GM19351 (cell line): Measurements from ENCODE around the gene TMEM106B.

Experiments
- ATAC-seq: cut with Tn5 transposase; IDR thresholded peaks from one replicate; pipeline ENCODE4 v1.9.1; 2021; ENCODE audit warnings: mild to moderate bottlenecking, moderate library complexity; ENCODE audit not compliant: unreplicated experiment

Gene TMEM106B

DNA sequence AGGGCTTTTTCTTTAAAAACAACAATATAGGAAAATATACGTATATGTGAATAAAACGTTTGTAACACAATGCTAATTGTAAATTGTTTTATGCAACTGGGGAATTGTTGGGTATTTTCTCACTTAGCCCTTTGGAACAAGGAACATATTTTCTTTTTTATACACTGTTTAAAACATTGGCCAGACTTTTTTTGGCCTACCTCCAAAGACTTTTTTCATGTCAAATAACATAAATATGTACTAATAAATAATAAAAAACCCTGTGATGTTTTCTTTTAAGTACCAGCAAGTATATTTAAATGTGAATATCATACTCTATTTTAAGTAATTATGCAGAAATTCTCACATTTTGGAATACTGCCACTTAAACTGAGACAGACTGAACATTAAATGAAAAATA, 15.7 kb downstream of the TMEM106B start:
- no peak for ATAC-seq

DNA sequence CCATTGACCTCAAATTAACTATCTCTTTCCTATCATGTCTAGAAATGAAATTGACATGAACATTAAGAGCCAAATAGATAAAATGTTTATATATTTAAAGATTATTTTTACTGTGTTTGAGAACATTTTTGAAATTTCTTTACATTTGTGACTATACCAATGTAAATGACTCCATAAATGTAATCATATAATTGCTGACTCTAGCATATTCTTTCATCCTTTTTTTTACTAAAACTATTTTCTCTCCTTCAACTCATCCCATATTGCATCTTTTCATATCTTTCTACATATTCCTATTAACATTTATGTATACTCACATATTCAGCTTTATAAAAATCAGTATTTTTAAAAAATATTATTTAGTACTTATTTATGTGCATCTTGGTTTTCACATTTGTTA, 16.9 kb downstream of the TMEM106B start:
- no peak for ATAC-seq

DNA sequence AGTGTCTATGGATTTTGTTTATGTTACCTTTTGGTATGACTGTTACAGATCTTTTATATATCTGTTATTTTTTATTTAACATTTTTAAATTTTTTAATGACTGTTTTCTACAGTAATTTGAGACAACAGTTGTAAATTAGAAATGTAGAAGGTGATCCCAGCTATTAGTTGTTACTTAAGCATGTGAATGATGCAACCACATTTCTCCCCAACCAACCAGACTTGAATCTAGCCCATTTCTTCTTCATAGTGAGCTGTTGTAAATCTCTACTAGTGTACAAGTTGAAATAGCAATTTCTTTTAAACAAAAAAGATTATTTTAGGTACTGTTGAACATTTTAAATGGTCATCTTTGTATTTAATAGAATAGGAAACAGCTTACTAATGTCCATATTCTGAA, 18.0 kb downstream of the TMEM106B start:
- no peak for ATAC-seq

DNA sequence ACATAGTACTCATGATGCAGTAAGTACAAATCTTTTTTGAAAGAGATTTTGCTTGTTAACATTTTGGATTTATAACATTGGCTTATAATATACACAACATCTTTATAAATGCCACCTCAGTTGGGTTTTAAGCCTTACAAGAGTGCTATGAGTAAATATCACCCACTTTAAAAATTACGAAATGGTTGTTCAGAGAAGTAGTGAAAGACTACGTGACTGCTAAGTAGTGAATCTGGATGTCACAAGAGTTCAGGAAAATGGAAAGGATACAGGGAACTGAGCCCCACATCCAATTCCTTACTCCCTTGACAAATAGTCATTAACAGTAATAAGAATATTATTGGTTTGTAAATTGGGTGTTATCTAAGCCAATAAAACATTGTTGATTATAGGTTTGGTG, 20.0 kb downstream of the TMEM106B start:
- no peak for ATAC-seq

DNA sequence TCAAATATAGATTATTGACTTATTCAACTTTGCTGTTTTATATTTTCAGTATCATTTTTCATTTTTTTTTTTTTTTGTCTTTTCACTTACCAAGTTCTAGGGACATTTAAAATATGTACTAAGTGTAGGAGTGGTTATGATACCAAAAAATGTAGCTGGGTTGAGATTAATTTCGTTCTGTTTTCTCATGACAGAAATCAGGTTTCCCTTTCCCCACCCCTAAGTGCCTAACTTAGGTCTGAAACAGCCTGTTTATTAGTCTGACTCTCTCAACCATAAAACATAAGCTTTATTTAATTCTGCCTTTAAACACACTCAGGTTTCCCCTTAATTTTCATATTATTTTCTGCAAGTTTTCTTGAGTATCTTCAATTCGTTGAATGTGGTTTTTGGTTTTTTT, 22.1 kb downstream of the TMEM106B start:
- ATAC-seq = peak; percentile 66

DNA sequence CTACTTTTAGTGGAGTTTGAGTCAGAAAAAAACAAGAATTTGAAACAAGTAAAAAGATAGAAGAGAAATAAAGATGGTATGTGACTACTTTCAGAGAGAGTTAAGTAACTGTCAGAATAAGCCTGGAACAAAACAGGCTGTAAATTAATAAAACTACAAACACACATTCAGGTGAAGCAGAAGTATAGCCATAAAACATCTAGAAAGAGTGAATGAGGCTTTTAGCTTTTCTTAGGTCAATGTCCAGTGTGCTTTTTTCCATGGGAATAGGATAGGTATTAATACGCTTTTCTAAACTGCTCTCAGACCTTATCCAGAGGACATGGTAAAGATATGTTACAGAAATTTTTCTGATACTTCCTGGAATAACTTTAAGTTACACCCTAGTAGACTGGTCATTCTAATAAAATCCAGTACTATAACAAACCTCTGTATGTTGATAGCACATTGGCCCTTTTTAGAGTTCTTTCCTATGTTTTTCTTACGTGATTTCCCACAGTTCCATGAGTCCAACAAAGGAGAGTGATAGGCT, 23.3 kb downstream of the TMEM106B start:
- ATAC-seq = no peak

DNA sequence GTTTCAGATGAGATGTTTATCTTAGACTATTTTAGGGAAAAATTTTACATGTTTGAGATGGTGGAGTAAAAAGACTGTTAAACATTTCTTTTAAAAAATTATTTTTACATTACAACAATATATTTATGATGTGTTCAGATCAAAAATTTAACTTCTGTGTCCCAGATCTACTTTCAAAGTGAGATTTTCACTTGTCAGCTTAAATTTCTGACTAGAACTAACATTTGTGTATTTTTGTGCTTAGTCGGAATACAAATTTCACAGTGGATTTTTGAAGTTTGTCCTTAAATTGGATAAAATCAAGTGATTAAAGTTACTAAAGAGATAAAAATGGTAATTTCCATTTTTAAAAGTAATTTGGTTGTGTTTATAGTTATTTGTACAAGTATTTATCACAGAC, 24.9 kb downstream of the TMEM106B start:
- ATAC-seq = no peak

DNA sequence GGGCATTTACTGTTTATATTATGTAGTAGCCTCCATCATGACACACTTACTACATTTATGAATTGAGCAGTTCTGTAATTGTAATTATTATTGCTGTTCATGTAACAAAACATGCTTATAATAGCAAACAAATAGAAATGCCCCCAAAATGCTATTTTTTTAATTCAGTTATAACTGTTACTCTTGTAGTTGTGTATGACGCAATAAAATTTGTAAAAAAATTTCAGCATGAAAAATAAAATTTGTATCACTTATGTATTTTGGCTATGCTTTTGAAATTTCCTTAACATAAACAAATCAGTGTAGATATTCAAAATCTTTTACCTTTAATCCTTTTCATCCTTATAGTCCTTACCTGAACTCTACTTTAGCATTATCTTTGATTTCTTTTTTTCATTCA, 25.9 kb downstream of the TMEM106B start:
- no peak for ATAC-seq

DNA sequence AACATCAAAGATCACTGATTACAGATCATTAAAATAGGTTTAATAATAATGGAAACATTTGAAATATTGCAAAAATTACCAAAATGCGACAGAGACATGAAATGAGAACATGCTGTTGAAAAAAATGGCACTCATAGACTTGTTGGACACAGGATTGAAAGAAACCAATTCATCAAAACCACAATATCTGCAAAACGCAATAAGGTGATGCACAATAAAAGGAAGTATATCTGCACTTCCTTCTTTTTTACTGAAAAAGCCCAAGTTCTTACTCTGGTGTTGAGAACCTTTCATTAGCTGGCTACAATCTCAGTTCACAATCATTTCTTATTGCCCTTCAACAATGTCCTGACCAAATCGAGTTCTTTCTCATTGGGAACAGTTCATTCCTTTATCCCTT, 28.7 kb downstream of the TMEM106B start:
- no peak for ATAC-seq

DNA sequence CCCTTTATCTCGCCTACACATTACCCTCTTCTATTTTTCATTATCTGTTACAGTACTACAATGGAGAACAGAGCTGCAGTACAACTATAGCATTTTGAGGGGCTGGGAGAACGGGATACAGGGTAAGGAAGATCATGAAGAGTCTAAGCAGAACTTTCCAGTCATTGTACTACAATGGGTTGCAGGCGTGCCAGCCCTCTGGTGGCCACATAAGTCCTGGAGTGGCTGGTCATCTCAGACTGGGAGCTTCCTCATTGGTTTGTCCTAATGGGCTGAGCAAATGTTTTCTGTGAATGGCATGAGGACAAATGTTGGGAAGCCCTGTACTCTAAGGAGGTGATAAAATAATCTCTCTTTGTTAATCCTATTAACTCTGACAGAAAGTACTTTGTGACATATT, 33.0 kb downstream of the TMEM106B start:
- peak; percentile 42 for ATAC-seq

DNA sequence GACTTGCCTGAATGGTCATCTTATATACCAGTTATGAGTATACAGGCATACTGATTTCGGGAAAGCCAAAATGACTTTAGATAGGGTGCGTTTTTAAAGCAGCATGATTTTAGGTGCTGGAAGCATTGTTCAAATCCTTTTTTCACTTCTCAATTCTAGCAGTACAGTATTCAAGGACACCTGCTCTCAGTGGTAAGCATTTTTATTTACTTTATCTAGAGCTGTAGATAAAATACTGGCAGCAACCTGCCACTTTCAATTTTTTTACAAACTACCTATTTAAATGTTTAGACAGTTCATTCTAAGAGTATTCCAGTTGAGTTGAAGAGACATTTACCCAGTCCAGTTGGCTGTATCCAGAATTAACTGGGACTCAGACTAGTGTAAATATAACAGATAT, 33.6 kb downstream of the TMEM106B start:
- ATAC-seq = no peak

DNA sequence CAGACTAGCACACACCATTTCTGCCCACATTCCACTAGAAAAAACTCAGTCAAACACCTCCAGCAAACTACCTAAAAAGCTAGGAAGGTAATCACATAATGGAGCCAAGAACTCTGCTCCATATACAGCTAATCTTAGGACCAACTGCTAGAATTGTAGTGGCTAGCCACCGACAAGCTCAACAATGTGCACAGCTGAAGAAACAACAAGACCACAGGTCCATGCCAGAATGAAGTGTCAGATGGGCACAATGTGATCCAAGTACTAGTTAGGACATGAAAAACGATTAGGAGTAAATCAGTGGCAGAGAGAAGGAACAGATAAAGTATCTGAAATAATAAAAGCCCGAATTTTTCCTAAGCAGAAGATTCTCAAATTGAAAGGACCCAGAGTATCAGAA, 38.6 kb downstream of the TMEM106B start:
- ATAC-seq = no peak

DNA sequence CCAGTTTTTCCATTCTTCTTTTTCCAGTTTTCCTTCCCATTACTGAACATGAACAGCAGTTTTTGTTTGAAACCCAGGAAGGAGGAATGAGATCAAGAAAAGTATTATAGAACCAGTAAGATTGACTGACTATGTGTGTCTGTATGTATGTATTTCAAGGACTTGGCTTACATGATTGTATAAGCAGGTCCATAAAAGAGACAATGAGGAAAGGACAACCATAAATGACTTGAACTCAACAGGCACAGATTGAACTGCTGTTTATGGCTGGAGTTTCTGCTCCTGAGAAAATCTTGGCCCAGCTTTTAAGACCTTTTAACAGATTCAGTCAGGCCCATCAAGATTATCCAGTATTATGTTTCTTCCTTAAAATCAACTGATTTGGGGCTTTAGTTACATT, 39.1 kb downstream of the TMEM106B start:
- no peak for ATAC-seq

DNA sequence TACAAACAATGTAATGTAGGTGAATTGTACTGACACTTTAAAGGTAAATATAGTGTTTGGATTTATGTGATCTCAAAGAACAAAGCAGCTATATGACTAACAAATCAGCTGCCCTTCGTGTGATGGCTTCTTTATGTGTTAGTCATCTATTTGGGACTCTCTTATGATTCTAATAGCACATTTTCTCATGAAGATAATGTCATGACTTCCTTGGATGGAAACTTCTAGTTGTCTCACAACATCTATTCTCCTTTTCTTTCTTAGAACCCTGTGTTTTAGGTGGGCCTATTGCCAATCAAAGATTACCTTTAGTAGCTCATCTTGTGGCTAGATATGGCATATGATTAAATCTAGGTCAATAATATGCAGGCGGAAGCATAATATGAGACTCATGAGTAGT, 45.0 kb downstream of the TMEM106B start:
- ATAC-seq = no peak

DNA sequence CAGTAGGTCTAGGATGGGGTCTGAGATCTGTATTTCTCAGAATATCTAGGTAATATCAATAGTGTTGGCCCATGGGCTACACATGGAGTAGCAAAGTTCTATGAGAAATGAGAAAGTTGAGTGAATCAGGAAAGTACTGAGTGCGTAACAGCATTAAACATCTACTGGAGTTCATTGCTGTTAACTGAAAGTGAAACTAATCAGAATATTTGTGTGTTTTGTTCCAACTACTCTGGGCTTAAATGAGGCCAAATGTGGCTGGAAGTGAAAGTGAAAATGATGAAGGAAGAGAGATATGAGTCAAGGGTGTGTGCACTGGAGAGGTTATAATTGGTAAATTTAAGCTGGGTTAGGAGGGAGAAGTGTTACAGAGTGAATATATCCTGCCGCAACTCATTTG, 46.5 kb downstream of the TMEM106B start:
- peak; percentile 99 for ATAC-seq

DNA sequence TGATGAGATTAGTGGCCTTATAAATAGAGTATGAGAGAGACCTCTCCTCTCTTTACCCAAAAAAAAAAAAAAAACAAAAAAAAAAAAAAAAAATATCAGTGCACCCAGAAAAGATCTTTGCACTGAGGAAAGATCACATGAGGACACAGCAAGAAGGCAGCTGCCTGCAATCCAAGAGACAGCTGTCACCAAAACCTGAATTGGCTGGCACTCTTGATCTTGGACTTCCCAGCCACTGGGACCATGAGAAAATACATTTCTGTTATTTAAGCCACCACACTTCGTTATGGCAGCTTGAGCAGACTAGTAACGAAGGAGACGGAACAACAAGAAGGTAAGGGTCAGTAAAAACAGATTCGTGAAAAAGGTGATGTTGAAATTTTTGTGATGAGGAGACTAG, 47.0 kb downstream of the TMEM106B start:
- ATAC-seq = no peak

DNA sequence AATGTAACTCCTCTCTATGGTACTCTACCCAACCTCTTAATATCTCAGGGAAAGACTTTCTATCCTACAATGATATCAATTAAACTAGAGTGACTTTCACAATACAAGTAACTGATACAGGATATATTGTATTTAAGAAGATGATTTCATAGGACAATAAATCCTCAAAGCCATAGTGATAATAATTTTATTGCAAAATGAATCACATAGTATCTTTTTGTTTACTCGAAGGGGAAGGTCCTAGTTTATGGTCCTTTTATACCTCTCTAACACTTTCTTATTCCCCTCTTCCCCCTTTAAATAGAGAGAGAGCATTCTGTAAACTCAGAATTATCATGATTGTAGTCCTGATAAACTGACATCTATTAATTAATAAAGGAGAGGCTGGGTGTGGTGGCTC, 56.4 kb downstream of the TMEM106B start:
- ATAC-seq = no peak

DNA sequence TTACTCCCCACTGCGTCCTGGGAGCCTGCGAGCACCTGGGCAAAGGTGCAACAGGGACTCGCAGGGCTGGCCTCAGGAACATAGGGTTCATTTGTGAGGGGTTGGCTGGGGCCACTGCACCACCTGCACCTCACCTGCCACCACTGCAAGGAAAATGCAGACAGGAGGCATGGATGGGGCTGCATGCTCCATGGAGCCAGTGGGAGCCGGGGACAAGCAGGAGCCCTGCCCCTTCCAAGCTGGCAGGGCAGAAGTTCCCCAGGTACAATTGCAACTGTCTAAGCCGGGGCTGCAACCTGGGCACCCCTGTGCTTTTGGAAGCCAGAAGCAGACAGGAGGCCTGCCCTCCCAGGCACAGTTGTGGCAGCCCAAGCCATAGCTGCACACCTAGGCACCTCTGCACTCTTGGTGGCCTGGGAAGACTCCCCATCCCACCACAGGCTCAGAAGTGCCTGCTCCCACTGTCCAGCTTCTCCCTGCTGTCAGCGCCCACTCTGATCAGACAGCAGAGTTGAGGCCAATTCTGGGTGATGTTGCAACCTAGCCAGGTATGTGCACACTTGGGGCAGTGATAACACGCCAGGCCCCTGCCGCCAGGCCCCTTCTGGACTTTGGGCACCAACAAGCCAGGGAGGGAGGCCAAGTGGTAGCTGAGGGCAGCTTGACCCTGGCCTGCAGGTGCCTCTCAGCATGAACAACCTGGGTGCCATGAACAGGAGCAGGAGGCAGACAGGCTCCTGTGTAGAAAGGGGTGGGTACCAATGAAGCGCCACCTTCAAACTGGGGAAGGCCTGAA, 58.2 kb downstream of the TMEM106B start:
- no peak for ATAC-seq

DNA sequence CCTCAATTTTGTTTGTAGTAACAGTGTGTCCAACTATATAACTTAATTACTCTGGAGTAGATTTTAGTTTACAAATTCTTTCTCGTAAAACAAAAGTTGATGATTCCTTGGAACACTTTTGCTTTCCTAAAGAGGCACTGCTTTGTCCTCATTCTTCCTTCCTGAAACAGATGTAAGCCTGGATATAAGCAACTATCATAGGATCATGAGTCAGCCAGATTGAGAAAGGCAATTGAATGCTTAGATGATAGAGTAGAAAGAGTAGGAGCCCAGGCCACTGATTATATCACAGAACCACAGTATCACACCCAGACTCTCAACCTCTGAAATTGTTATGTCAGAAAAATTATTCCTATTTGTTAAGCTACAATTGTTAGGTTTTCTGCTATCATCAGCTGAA, 69.9 kb downstream of the TMEM106B start:
- no peak for ATAC-seq

DNA sequence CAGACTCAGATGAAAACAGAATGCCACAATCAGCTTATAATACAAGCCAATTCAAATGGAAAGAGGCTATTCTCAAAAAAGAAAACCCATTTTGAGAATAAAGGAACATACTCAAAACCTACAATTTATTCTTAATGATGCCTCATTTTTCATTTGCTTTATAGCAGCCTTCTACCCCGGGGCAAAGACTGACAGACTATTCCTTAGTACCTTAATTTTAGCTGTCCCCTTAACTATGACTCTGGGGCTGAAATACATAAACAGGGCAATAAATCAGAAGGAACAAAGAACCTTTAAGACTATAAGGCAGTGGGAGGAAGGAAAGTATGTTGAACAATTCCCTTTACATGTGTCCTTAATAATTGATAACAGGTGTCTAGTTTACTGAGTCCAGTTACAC, 76.8 kb downstream of the TMEM106B start:
- no peak for ATAC-seq

DNA sequence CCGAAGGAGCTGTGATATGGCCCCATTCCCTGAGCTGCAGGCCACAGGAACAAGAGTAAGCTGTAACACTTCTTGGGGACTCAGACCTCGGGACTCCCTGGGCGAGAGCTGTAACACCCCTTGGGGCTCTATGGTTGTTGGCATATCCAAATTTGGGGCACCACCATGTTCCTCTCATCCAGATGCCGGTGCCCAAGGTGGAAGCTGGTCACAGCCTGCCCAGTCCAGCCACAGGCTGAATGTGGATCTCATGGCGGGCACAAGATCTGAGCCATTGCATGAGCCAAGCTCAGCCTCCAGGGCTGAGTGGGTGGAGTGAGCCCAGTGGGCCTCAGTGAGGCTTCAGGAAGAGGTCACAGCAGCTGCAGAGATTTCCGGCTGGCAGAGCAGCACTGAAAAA, 78.9 kb downstream of the TMEM106B start:
- ATAC-seq = no peak

DNA sequence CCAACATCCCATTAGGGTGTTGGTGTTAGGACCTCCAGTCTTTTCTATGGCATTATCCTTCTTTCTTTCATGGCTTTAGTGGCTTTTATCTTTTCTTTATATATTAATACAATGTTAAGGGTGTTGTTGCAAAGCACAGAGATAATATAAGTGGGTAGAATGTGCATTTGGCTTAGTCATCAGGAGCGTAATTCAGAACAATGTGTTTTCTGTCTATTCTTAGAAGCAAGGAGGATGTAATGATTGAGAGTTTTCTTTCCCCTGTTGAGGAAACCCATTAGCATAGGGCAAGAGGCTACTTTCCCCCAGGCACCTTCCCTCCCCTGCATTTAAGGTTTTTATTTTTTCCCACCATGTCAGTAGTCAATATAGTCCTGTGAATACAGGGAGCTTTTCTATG, 79.7 kb downstream of the TMEM106B start:
- no peak for ATAC-seq

DNA sequence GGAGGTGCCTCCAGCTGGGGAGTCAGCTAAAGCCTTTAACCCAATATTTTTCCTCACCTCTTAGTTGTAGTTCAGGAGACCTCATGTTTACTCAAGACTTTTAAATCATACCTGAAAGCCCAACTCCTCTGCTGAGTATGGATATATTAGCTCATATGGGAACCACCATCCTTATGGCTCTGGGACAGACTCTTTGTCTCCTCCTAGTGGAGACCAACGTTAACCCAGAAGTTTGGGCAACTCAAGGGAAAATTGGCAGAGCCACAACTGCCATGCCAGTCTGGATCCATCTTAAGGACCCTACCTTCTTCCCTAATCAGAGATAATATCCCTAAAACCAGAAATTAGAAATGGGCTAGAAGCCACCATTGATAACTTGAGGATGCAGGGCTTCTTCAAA, 80.8 kb downstream of the TMEM106B start:
- peak; percentile 56 for ATAC-seq
